HG03175 (cell line): Measurements from ENCODE around the gene OOSP4B.
"Not testable (repeated sequence)": the region's sequence is repeated elsewhere in the genome, so short reads cannot be mapped to it uniquely, and the experiment has no call there.

Experiments used
- ATAC-seq: cut with Tn5 transposase; IDR thresholded peaks from one replicate; pipeline ENCODE4 v1.9.1; 2021; ENCODE audit warnings: mild to moderate bottlenecking, moderate library complexity; ENCODE audit not compliant: unreplicated experiment

OOSP4B gene

DNA sequence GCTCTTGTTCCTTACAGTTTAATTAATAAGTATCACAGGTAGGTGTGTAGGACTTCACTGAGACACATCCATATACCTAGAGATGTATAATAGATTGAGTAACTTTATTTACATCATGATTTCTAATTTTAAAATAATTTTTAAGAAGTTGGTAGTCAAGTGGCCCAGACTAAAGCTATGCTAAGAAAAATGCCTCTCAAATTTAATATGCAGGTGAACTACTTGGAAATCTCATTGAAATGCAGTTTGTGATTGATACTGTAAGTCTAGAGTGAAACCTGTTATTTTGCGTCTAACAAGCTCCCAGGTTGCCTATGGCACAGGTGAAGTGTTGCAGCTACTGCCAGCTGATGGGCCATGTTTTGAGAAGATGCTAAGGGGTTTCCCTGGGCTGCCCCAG lies at the start of gene OOSP4B:
Gene OOSP4B, plus strand, starts transcription at position 301 of the 400 bp plus-strand sequence.
- ATAC-seq, result no peak

DNA sequence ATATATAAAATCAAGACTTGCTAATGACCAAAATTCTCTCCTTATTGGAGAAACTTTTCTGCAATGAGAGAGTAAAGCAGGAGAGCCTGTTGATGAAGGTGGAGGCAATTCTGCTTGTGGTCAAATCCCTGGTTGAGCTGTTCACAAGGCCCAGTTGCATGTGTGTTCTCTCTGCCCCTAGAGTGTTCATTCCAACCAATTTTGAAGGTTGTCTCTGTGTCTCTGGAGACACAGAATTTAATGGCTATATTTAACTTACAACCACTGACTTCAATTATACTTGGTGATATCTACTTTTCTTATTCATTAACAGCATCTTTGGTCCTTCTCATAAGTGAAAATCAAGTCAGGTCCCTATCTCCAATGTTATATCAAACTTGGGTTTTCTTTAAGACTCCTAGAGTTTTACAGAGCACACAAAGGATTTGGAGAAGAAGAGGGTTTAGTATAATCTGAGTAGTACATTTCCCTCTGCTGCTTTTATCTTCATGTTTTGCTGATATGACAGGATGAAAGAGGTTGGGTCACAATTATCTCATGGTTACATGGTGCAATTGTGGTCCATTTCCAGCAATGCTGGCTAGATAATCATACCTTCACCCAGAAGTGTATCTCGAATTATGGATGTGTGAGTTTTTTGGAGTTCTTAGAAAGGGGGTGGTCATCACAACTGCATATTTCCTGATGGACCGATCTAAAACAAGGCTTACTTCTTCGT lies 49.1 kb upstream of the OOSP4B start:
- no peak for ATAC-seq

DNA sequence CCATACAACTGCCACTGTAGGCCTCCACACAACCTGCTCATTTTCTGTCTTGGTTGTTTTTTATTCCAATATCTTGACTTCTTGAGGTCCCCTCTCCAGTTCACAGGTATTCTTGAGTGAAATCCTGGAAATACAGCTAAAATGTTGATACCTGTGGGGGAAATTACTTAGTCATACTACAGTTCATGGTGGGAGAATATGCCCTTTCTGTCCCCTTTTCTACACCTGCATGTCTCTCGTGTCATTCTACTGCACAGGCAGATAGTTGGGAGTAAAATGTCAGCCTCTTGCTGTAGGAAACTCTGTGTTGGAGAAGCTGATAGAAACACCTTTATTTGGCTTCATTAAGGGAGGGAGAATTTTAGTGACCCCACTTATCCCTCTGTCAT lies 48.6 kb upstream of the OOSP4B start:
- no peak for ATAC-seq

DNA sequence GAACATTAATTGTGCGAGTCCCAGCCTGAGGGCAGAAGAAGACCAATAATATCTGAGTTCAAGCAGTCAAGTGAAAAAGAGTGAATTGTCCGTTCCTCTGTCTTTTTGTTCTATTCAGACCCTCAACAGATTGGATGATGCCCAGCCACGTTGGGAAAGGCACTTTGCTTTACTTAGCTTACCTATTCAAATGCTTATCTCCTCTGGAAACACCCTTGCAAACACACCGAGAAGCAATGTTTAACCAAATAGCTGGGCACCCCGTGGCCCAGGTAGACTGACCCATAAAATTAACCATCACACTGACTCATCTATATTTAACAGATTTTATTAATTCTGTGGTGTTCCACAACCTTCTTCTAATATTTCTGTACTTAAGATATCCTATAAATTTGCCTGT lies 43.9 kb upstream of the OOSP4B start:
- ATAC-seq, result no peak

DNA sequence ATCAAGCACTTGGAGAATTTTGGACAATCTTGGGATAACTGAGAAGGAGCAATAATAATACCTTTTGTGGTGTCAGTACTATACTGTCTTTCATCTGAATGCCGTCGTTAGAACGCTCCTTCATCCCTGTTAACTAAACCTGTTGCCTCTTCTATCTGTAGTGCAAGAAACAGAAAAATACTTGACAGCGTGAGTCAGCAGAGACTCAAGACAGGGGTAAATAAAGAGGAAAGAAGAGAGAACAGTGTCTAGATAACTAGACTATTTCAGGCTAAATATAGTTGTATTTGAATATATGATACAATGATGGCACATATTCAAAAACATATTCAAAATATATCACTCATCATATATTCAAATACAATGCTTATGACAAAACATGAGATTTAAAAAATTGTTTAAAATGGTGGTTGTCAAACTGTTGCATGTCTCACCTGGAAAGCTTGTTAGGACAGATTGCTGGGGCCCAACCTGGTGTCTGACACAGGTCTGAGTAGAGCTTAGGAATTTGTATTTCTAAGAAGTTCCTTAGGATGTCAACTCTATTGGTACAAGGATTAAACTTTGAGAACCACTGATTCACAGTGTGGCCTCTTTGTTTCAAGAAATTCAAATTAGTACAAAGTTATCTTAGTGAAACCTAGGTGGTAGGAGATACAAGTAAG lies 35.7 kb upstream of the OOSP4B start:
- ATAC-seq, result no peak

DNA sequence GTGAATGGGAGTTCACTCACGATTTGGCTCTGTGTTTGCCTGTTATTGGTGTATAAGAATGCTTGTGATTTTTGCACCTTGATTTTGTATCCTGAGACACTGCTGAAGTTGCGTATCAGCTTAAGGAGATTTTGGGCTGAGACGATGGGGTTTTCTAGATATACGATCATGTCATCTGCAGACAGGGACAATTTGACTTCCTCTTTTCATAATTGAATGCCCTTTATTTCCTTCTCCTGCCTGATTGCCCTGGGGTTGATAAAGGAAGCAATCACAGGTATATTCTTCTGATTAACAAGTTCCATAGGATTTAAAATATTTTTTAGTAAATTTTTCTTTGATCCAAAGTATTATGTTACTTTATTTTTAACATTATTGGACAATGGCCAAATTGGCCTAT lies 34.9 kb upstream of the OOSP4B start:
- ATAC-seq, result not testable (repeated sequence)

DNA sequence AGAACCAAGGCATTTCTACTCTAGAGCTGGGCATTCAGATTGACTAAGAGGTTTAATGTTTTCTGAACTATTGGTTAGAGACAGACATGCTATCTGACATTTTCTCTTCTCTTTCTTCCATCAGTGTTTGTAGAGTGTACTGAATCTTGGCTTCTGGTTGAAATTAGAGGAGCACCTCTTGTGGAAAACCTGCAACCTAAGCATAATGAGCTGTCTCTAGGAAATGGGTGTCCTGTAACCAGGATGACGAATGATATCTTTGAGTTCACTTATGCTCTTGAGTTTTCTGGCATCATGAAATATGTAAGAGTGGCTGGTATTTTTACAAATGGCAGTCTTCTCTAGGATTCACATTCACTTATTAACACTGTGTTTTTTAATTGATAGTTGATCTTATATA lies 33.8 kb upstream of the OOSP4B start:
- ATAC-seq, result no peak

DNA sequence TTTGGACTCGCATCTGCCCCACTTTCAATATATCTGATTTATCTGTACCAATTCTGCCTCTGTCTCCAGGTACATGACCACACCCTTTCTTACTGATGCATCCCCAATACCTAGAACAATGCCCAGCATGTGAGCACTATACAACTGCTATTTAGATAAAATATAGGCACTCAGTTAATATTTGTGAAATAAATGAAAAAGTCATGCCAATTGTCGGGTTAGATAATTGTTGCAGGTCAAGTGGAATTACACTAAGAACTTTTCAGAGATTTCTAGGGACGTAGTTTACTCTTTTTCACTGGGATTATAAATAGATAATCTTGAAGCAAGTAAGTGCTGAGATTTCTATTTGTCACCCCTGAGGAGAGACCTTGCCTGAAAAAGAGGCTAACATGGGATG lies 32.6 kb upstream of the OOSP4B start:
- no peak for ATAC-seq

DNA sequence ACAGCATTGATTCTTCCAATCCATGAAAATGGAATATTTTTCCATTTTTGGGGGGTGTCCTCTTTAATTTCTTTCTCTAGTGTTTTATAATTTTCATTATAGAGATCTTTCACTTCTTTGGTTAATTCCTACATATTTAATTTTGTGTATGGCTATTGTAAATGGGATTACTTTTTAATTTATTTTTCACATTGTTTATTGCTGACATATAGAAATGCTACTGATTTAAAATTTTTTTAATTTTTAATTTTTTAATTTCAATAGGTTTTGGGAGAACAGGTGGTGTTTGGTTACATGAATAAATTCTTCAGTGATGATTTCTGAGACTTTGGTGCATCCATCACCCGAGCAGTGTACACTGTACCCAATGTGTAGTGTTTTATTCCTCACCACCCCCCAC lies 26.6 kb upstream of the OOSP4B start:
- no peak for ATAC-seq

DNA sequence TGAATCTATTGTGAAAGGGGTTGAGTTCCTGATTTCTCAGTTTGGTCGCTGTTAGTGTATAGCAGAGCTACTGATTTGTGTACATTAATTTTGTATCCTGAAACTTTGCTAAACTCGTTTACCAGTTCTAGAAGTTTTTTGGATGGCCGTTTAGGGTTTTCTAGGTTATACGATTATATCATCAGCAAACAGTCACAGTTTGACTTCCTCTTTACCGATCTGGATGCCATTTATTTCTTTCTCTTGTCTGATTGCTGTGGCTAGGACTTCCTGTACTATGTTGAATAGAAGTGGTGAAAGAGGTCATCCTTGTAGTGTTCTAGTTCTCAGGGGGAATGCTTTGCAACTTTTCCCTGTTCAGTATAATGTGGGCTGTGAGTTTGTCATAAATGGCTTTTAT lies 24.6 kb upstream of the OOSP4B start:
- no peak for ATAC-seq

DNA sequence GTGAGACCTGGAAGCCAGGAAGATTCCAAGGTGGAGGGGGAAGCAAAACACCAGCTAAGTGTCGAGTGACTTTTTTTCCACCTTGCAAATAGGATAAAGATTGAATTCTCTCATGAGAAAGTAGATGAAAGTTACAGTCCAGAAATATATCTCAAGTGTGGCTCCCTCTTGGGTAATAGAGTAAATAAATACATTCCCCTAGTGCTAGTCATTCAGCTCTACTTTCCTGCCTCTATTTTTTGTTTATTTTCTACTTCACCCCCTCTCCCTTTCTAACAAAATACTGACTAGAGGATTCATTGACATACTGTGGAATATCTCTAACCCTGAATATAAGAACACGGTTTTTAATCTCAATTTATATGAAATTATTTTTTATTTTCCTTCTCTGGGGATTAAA lies 19.2 kb upstream of the OOSP4B start:
- no peak for ATAC-seq

DNA sequence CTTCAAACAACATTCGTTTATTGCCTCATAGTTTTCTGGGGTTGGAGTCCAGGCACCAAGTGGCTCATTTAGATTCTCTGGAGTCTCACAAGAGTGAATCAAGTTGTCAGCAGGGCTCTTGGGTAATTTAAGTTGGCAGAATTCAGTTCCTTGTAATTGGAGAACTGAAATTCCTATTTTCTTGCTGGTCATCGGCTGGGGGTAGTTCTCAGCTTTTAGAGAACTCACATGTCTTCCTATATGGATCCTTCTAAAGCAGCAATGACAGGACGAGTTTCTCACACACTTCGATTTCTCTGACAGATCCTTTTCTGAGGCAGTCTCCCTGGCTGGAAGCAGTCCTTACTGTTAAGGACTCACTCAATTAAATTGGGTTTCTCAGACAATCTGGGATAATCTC lies 17.3 kb upstream of the OOSP4B start:
- no peak for ATAC-seq

DNA sequence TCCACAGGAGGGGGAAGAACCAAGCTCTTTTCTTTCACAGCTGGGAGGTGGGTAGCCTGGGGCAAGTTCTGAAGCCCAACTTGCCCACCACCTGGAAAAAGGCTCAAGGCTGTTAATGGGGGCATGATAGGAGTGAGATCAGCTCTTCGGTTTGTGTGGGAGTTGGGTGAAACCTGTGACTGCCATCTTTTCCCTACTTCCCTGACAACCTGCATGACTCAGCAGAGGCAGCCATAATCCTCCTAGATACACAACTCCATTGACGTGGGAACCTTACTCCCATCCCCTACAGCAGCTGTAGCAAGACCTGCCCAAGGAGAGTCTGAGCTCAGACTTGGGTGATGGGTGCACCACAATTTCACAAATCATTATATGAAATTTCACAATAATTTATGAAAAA lies 13.3 kb upstream of the OOSP4B start:
- no peak for ATAC-seq

DNA sequence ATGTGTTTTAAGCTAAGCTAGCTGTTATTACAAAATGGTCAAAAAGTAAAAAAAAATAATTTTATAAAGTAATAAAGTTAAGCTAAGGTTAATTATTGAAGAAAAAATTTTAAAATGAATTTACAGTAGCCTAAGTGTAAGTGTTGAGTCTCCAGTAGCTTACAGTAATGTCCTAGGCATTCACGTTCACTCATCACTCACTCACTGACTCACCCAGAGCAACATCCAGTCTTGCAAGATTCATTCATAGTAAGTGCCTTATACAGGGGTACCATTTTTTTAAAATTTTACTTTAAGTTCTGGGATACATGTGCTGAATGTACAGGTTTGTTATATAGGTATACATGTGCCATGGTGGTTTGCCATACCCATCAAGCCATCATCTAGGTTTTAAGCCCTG lies 11.6 kb upstream of the OOSP4B start:
- no peak for ATAC-seq

DNA sequence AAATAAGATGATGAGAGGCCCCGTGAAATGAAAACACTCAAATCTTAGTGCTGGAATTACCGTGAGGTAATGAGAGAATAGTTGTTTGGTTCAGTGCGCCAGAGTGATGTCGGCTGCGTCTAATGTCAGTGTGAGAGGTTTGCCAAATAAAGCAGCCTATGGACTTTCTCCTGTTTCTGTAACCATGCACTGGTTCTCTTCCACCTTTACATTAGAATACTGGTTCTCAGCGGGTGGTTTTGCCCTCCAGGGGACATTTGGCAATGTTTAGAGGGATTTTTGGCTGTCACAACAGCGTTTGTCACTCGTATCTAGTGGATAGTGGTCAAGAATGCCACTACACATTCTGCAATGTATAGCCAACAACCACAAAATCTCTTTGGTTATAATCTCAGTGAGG lies 1.1 kb downstream of the OOSP4B start:
- no peak for ATAC-seq

DNA sequence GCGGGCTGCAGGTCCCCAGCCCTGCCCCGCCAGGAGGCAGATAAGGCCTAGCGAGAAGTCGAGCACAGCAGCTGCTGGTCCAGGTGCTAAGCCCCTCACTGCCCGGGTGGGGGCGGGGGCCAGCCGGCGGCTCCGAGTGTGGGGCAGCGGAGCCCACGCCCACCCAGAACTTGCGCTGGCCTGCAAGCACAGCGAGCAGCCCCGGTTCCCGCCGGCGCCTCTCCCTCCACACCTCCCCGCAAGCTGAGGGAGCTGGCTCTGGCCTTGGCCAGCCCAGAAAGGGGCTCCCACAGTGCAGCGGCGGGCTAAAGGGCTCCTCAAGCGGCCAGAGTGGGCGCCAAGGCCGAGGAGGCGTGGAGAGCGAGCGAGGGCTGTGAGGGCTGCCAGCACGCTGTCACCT lies 3.4 kb downstream of the OOSP4B start:
- not testable (repeated sequence) for ATAC-seq

DNA sequence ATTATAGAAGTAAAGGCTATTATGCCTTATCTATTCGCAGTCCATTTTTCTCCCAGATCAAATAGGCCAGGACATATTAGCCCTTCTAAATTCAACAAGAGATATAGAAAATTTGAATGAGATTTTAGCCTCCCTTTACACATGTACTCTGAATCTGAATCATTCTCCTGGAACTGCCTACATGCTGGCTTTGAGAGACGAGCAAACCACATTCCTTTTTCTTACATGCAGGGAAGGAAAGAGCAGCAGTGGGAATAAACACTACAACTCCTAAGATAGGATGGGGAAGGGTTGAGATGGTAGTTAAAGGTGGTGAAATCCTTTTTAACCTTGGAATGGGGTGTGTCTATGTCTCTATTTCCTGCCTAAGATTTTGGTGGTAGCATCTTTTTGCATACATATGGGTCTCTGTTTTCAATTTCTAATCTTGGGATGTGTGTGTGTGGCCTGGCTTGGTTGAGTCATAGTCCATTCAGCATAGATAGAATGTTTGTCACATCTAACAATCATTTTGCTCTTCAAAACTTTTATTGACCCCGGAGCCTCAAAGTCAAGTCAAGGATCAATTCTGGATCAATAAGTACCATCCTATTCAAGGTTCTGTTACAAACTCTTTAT lies 12.1 kb downstream of the OOSP4B start:
- no peak for ATAC-seq

DNA sequence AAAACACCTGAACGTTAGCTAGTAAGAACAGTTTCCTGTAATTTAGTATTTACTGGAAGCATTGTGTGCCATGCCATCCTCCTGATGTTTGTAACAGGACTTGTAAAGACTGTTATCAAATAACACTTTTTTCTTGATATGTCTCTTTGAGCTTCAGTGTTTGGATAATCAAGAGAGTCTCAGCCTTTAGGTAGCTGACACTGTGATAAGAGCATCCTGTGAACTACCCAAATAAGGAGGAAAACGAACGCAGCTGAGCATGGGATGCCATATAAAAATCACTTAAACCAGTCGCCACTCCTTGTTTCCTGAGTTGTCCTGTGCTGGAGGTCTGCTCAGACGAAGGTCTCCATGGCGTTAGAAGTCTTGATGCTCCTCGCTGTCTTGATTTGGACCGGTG lies 23.1 kb downstream of the OOSP4B start, which contains the start of gene OOSP2:
Gene OOSP2, plus strand, starts transcription at position 301 of the 400 bp plus-strand sequence. Its CDS starts 51 bp downstream, at position 352.
- ATAC-seq, result no peak

DNA sequence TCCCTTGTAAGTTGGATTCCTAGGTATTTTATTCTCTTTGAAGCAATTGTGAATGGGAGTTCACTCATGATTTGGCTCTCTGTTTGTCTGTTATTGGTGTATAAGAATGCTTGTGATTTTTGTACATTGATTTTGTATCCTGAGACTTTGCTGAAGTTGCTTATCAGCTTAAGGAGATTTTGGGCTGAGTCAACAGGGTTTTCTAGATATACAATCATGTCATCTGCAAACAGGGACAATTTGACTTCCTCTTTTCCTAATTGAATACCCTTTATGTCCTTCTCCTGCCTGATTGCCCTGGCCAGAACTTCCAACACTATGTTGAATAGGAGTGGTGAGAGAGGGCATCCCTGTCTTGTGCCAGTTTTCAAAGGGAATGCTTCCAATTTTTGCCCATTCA lies 33.4 kb downstream of the OOSP4B start:
- ATAC-seq, result not testable (repeated sequence)

DNA sequence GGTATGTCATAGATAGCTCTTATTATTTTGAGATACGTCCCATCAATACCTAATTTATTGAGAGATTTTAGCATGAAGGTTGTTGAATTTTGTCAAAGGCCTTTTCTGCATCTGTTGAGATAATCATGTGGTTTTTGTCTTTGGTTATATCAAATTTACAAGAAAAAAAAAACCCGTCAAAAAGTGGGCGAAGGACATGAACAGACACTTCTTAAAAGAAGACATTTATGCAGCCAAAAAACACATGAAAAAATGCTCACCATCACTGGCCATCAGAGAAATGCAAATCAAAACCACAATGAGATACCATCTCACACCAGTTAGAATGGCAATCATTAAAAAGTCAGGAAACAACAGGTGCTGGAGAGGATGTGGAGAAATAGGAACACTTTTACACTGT lies 33.9 kb downstream of the OOSP4B start:
- not testable (repeated sequence) for ATAC-seq

DNA sequence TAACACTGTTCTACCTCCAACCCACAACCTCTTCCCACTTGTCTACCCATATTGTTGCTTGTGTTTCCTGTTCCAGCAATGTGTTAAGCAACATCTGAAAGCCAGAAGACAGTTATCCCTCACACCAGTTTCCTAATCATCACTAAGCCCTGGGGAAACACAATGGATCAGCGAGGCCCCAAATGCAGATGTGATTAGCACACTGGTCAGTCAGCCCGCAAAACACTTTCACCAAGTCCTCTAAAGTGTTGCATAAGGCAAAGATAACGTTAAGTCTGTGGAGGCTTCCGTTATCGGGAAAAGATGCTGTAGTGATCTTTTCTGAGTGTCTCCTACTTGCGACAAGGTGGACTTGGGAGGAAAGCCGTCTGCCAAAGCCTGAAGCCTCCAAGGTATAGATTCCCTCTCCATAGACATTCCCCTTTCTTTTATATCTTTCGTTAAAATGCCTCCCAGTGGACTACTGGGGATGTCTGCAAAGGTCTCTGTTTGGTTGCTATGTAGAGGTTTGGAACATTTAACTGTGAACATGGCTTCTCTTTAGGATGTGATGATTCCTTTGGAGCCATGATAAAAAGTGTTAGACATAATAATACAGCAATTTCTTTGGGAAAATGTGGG lies 39.5 kb downstream of the OOSP4B start, which contains the start of gene MS4A3:
Gene MS4A3, plus strand, starts transcription at position 317 of the 621 bp plus-strand sequence. CDS start 4,496 bp downstream, outside the sequence.
- ATAC-seq, result no peak

DNA sequence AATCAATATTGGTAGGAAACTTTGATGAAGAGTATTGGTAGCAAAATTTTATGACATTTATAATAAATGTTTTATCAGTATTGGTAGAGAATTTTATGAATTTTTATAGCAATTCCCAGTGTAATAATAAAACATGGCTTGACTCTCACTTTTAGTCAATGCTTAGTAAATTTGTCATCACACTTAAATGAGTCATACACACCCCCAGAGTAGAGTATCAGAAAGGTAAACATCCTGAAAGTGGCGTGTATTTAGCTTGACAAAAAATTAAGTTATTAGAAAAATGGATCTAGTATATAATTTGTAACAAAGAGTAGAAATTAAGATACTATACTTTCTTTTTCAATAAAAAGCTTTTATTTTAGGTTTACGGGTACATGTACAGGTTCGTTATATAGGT lies 42.1 kb downstream of the OOSP4B start:
- no peak for ATAC-seq
